Measurements from ENCODE around the gene BRIP1. TPM values are rescaled to one million over a fixed set of nuclear protein-coding genes. Genes with fewer than 3 reads are reported as not detected.

Gene BRIP1
- total RNA-seq, 2 experiments from 2014 or later, result 1.0 to 1.9 TPM

DNA sequence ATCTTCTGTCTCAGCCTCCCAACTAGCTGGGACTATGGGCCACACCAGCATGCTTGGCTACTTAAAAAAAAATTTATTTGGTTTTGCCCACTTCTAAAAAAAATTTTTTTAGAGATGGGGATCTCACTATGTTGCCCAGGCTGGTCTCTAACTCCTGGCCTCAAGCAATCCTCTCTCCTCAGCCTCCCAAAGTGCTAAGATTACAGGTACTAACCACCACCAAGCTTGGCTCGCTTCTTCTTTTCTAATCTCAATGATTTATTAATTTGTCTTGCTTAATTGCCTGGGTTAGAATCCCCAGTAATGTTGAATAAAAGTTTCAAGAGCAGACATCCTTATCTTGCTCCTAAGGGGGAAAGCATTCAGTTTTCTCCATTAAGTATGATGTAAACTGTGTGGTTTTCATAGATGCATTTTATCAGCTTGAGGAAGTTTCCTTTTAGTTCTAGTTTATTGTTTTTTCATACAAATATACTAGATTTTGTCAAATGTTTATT lies 206.6 kb downstream of the BRIP1 start:
- Mint-ChIP-seq H3K4me1 (ENCODE audit: low read depth) (no peaks in the 10 kb centered on the region), H3K27ac (no peak overlapping the region), H3K27me3 (peaks cover 18% of the 10 kb centered on the region), H3K4me3 (no peak overlapping the region), H3K9me3 (peaks cover 6% of the 10 kb centered on the region), H3K36me3 (ENCODE audit: low read depth) (no peaks in the 10 kb centered on the region)
- Histone ChIP-seq H3K9me3 (ENCODE audit: control insufficient read depth in 1 of 2, insufficient read depth in 1 of 2, low read length in 2 of 2) (peaks cover 8% of the 10 kb centered on the region in 2 experiments), H3K27ac (ENCODE audit: low read depth in 1 of 2, low read length in 2 of 2) (no peak overlapping the region), H3K4me1 (ENCODE audit: insufficient read depth, low read length) (no peaks in the 10 kb centered on the region), H3K36me3 (ENCODE audit: insufficient read depth, low read length) (no peaks in the 10 kb centered on the region), H3K4me3 (ENCODE audit: low read length) (no peak overlapping the region), H3K27me3 (ENCODE audit: control insufficient read depth in 1 of 2, insufficient read depth in 2 of 2, low read length in 2 of 2) (no peaks in the 10 kb centered on the region)
- intact Hi-C loops (cut with DNase I, micrococcal nuclease), result no loop called here
- CTCF ChIA-PET, result no interaction called here
- ATAC-seq (ENCODE audit: poor library complexity), result no peak
- POLR2A ChIA-PET, result no interaction called here
- TF ChIP-seq, protein P1, sequence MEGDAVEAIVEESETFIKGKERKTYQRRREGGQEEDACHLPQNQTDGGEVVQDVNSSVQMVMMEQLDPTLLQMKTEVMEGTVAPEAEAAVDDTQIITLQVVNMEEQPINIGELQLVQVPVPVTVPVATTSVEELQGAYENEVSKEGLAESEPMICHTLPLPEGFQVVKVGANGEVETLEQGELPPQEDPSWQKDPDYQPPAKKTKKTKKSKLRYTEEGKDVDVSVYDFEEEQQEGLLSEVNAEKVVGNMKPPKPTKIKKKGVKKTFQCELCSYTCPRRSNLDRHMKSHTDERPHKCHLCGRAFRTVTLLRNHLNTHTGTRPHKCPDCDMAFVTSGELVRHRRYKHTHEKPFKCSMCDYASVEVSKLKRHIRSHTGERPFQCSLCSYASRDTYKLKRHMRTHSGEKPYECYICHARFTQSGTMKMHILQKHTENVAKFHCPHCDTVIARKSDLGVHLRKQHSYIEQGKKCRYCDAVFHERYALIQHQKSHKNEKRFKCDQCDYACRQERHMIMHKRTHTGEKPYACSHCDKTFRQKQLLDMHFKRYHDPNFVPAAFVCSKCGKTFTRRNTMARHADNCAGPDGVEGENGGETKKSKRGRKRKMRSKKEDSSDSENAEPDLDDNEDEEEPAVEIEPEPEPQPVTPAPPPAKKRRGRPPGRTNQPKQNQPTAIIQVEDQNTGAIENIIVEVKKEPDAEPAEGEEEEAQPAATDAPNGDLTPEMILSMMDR (IDR thresholded peaks at IDR 0.05), result no peak
- no peak for DNase-seq

DNA sequence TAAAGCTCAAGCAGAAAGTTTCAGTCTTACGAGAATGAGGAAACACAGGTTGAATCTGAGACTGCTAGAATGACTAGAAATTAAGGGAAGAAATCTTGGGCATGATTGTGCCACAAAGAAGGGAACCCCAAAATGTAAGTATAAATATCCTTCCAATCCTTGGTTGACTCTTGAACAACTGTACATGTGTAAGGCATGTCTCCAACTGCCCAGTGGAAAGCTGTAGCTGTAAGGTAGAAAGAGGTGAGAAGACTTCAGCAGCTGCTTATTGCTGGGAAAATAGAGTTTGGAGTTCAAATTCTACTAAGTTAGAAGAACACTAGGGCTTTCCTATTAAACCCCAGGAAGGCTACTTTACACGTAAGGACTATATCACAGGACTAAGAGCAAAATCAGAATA lies 212.6 kb downstream of the BRIP1 start:
- TF ChIP-seq, protein P1 (IDR thresholded peaks at IDR 0.05), result no peak
- no peaks in the 10 kb centered on the region for H3K4me1 Mint-ChIP-seq (ENCODE audit: low read depth)
- peaks cover 17% of the 10 kb centered on the region for H3K9me3 Mint-ChIP-seq
- POLR2A ChIA-PET, result no interaction called here
- CTCF ChIA-PET, result no interaction called here
- Histone ChIP-seq H3K9me3 (ENCODE audit: control insufficient read depth in 1 of 2, insufficient read depth in 1 of 2, low read length in 2 of 2) (peaks cover 8 to 17% of the 10 kb centered on the region in 2 experiments), H3K27ac (ENCODE audit: low read depth in 1 of 2, low read length in 2 of 2) (no peak overlapping the region), H3K36me3 (ENCODE audit: insufficient read depth, low read length) (no peaks in the 10 kb centered on the region), H3K27me3 (ENCODE audit: control insufficient read depth in 1 of 2, insufficient read depth in 2 of 2, low read length in 2 of 2) (peaks cover 0 to 12% of the 10 kb centered on the region in 2 experiments), H3K4me1 (ENCODE audit: insufficient read depth, low read length) (no peaks in the 10 kb centered on the region), H3K4me3 (ENCODE audit: low read length) (no peak overlapping the region)
- no peaks in the 10 kb centered on the region for H3K36me3 Mint-ChIP-seq (ENCODE audit: low read depth)
- H3K27ac Mint-ChIP-seq, result no peak overlapping the region
- DNase-seq (no peak), ATAC-seq (ENCODE audit: poor library complexity) (no peak)
- intact Hi-C loops (cut with DNase I, micrococcal nuclease), result no loop called here
- H3K4me3 Mint-ChIP-seq, result no peak overlapping the region
- H3K27me3 Mint-ChIP-seq, result peaks cover 25% of the 10 kb centered on the region

DNA sequence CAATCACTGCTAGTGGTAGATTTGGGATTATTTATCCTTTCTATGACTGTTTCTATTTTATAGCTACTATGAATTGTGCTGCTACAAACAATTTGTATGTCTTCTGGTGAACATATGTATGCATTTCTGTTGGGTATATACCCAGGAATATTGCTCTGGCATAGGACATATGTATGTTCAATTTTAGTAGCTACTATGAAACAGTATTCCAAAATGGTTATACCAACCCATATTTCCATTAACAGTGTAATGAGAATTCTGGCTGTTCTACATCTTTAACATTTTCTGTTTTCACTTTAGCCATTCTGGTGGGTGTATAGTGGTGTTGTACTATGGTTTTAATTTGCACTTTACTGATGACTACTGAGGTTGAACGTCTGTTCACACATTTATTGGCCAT lies 214.7 kb downstream of the BRIP1 start:
- ATAC-seq (ENCODE audit: poor library complexity) (no peak), DNase-seq (no peak)
- no peaks in the 10 kb centered on the region for H3K4me1 Mint-ChIP-seq (ENCODE audit: low read depth)
- Histone ChIP-seq H3K4me3 (ENCODE audit: low read length) (no peak overlapping the region), H3K27ac (ENCODE audit: low read depth in 1 of 2, low read length in 2 of 2) (no peak overlapping the region), H3K4me1 (ENCODE audit: insufficient read depth, low read length) (no peaks in the 10 kb centered on the region), H3K9me3 (ENCODE audit: control insufficient read depth in 1 of 2, insufficient read depth in 1 of 2, low read length in 2 of 2) (peaks cover 1 to 17% of the 10 kb centered on the region in 2 experiments), H3K27me3 (ENCODE audit: control insufficient read depth in 1 of 2, insufficient read depth in 2 of 2, low read length in 2 of 2) (peaks cover 0 to 12% of the 10 kb centered on the region in 2 experiments), H3K36me3 (ENCODE audit: insufficient read depth, low read length) (no peaks in the 10 kb centered on the region)
- POLR2A ChIA-PET, result no interaction called here
- no peak overlapping the region for H3K4me3 Mint-ChIP-seq
- no peak overlapping the region for H3K27ac Mint-ChIP-seq
- TF ChIP-seq, protein P1 (IDR thresholded peaks at IDR 0.05), result no peak
- intact Hi-C loops (cut with DNase I, micrococcal nuclease), result no loop called here
- H3K9me3 Mint-ChIP-seq, result peaks cover 14% of the 10 kb centered on the region
- peaks cover 29% of the 10 kb centered on the region for H3K27me3 Mint-ChIP-seq
- CTCF ChIA-PET, result no interaction called here
- H3K36me3 Mint-ChIP-seq (ENCODE audit: low read depth), result no peaks in the 10 kb centered on the region

Data from CD4-positive, alpha-beta T cell (primary cell).